ENCODE data around the gene CCNY. TPM values are rescaled to one million over a fixed set of nuclear protein-coding genes. Genes with fewer than 3 reads are reported as not detected.

The CCNY gene
- total and polyA plus RNA-seq, 2 of the 4 experiments (the other 2 are of a cell fraction) = 38.0 to 131 TPM

DNA sequence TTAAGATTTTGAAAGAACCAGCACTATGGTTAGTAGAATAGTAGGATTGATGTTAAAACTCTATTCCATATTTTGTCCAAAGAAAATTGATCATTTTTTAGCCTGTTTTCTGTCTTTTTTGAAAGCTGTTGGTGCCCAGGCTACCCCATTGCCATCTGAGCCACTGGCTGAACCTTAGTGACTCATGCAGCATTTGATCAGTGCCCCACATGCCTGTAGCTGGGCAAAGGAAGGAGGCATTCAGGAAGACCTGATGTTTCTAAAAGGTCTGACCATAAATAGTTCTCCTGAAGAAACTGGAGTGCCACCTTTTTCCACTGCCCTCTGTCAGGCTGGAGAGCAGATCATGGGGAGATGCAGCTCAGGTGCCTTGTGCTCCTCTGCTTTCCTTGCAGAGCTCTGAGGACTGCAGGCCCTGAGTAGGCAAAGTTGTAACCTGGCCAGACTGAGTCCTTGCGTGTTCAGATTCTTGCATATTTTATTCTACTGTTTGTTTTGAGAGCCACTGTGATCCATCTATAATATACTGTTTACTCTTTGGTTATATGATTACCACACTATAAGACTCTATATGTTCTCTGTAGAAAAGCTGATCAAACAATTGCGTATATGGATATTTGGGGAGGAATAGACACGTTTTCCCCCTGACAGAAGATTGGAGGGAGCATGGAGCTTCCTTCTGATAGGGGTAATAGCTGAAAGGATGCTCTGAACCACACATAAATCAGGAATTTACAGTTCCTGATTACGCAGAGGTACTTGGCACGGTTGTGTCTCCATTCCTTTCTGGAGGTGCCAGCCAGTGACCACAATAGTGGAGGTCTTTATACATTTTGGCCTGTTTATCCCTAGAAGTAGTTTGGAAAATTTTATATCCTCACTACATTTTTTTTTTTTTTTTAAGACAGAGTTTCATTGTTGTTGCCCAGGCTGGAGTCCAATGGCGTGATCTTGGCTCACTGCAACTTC, 219.9 kb downstream of the CCNY start:
- CTCF ChIA-PET = interaction anchor here (1.3 kb wide), 1 partner anchor 79 kb away, joined by 3 read pairs; no protein-coding TSS in a partner anchor
- TF ChIP-seq NFE2L2 (IDR thresholded peaks at IDR 0.05; ENCODE audit: low read depth, low read length) (no peak), RCOR1 (IDR thresholded peaks at IDR 0.05; ENCODE audit: insufficient replicate concordance, low read length) (no peak), FOS (IDR thresholded peaks at IDR 0.05; ENCODE audit: low read depth, low read length) (no peak), BHLHE40 (IDR thresholded peaks at IDR 0.05; ENCODE audit: low read depth, low read length) (no peak), MXI1 (IDR thresholded peaks at IDR 0.05; ENCODE audit: borderline replicate concordance, low read depth, low read length) (no peak), MAFK (IDR thresholded peaks at IDR 0.05; ENCODE audit: low read depth, low read length) (no peak), SMC3 (IDR thresholded peaks at IDR 0.05; ENCODE audit: low read depth, low read length) (no peak), CHD1 (IDR thresholded peaks at IDR 0.05; ENCODE audit: low read depth, low read length) (no peak), MAZ (IDR thresholded peaks at IDR 0.05; ENCODE audit: borderline replicate concordance, low read depth, low read length) (no peak), RFX5 (IDR thresholded peaks at IDR 0.05; ENCODE audit: low read depth, low read length) (no peak), CEBPB (IDR thresholded peaks at IDR 0.05; ENCODE audit: low read depth, low read length) (no peak), ELK1 (IDR thresholded peaks at IDR 0.05; ENCODE audit: borderline replicate concordance, low read depth, low read length) (no peak)
- TF ChIP-seq, protein P1, sequence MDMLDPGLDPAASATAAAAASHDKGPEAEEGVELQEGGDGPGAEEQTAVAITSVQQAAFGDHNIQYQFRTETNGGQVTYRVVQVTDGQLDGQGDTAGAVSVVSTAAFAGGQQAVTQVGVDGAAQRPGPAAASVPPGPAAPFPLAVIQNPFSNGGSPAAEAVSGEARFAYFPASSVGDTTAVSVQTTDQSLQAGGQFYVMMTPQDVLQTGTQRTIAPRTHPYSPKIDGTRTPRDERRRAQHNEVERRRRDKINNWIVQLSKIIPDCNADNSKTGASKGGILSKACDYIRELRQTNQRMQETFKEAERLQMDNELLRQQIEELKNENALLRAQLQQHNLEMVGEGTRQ (IDR thresholded peaks at IDR 0.05; ENCODE audit: low read depth, low read length) = no peak

More for the DNA sequence above, 219.9 kb downstream of the CCNY start:
- Histone ChIP-seq H3K36me3 (ENCODE audit: control insufficient read depth, insufficient read depth, low read length) (peaks cover 23% of the 10 kb centered on the region), H3K56ac (ENCODE audit: extremely low read depth, insufficient read depth, low read length) (no peak overlapping the region), H2AK9ac (replicated peaks; ENCODE audit: low read depth, low read length, poor library complexity) (no peak overlapping the region), H3K9me3 (ENCODE audit: control insufficient read depth, insufficient read depth, low read length) (no peaks in the 10 kb centered on the region), H2AFZ (replicated peaks; ENCODE audit: low read length, poor library complexity) (no peak overlapping the region), H3K4me1 (ENCODE audit: control insufficient read depth, insufficient read depth, low read length) (peaks cover 5% of the 10 kb centered on the region), H2BK20ac (ENCODE audit: low read depth, low read length) (no peak overlapping the region), H3K27ac (ENCODE audit: insufficient read depth, low read length) (no peak overlapping the region), H3K27me3 (ENCODE audit: control insufficient read depth, insufficient read depth, low read length) (no peaks in the 10 kb centered on the region), H2BK120ac (ENCODE audit: low read depth, low read length) (no peak overlapping the region), H3K18ac (ENCODE audit: low read depth, low read length) (no peak overlapping the region), H2BK5ac (ENCODE audit: low read depth, low read length, poor library complexity, severe bottlenecking) (no peak overlapping the region), H3K23ac (ENCODE audit: low read depth, low read length) (no peak overlapping the region), H3K9ac (ENCODE audit: low read depth, low read length) (no peak overlapping the region), H3K14ac (replicated peaks; ENCODE audit: low read depth, low read length) (no peak overlapping the region), H4K8ac (ENCODE audit: low read depth in 2 of 2, low read length in 2 of 2) (no peak overlapping the region), H2AK5ac (ENCODE audit: low read depth, low read length) (no peak overlapping the region), H4K5ac (ENCODE audit: low read depth, low read length) (no peak overlapping the region), H3K4me2 (ENCODE audit: low read depth, low read length) (no peak overlapping the region), H2BK15ac (ENCODE audit: low read depth, low read length) (no peak overlapping the region), H4K20me1 (ENCODE audit: insufficient read depth, low read length) (0 out of 2 replicates have a peak, but pooled peaks cover 3% of the 10 kb centered on the region), H3K79me1 (ENCODE audit: low read depth in 1 of 2, low read length in 2 of 2) (peaks cover 13 to 36% of the 10 kb centered on the region in 2 experiments), H3K9me1 (ENCODE audit: insufficient read depth, low read length) (peaks cover 7% of the 10 kb centered on the region; the same call in 1 of the 2 replicates), H3K4me3 (ENCODE audit: insufficient read depth, low read depth, low read length) (no peak overlapping the region), H3K4ac (ENCODE audit: low read depth, low read length) (no peak overlapping the region), H4K91ac (ENCODE audit: insufficient read depth, low read depth, low read length) (no peak overlapping the region)
- no TSS peak for BruUV-seq (replicated peaks)
- in situ Hi-C loops (cut with MboI; ENCODE audit: low sequenced_read_pairs) (loop anchor here (25.0 kb wide), 1 partner anchor 444 kb away; no protein-coding TSS in a partner anchor), dilution Hi-C loops (cut with HindIII; ENCODE audit: low sequenced_read_pairs, unreplicated experiment) (no loop called here), intact Hi-C loops (cut with micrococcal nuclease) (no loop called here)
- peak; percentile 65 for ATAC-seq (ENCODE audit: low read depth)
- DNase-seq = no peak
- WGBS, 2 experiments (ENCODE audit: extremely low coverage in 2 of 2, insufficient read length in 1 of 2) = no CpG with 5 or more reads among the region's 6 CpGs
- POLR2A ChIA-PET (ENCODE audit: unreplicated experiment) = interaction anchor here (0.6 to 0.8 kb wide), 2 partner anchors 135 to 455 kb away, joined by 3 to 10 read pairs; no protein-coding TSS in a partner anchor
